WTC11 (cell line): Measurements from ENCODE around the gene CTNNBIP1. TPM values are rescaled to one million over a fixed set of nuclear protein-coding genes. Genes with fewer than 3 reads are reported as not detected.

Source experiments
- ATAC-seq: fragments of 200-7000 bp; cut with Tn5 transposase; 2 replicates; pipeline ENCODE4 v1.10.0; 2021; ENCODE audit warnings: mild to moderate bottlenecking, moderate library complexity
- CTCF ChIA-PET: fragments of 300-600 bp; sonication (Branson Sonifier 250); formaldehyde crosslinking; loops from one replicate; lab custom pipeline; 2021; ENCODE audit warnings: antibody characterized with exemption; lab: Charles Lee
- POLR2A ChIA-PET: fragments of 350-600 bp; sonication (Branson Sonifier 250); formaldehyde crosslinking; loops from one replicate; lab custom pipeline; 2021; ENCODE audit warnings: antibody characterized with exemption; lab: Charles Lee
- DNase-seq: peaks from one replicate; pipeline ENCODE4 v3.0.0; 2021; ENCODE audit warnings: low spot score
- H3K27ac Mint-ChIP-seq: 2 replicates; pipeline ENCODE4 v1.8.0; 2021; ENCODE audit warnings: mixed read lengths
- H3K27me3 Mint-ChIP-seq: 2 replicates; pipeline ENCODE4 v1.8.0; 2021; ENCODE audit warnings: low read depth, mild to moderate bottlenecking, moderate library complexity, mixed read lengths
- H3K36me3 Mint-ChIP-seq: 2 replicates; pipeline ENCODE4 v1.8.0; 2021; ENCODE audit warnings: mixed read lengths
- H3K4me1 Mint-ChIP-seq: 2 replicates; pipeline ENCODE4 v1.8.0; 2022; ENCODE audit warnings: mixed read lengths
- H3K4me3 Mint-ChIP-seq: 2 replicates; pipeline ENCODE4 v1.8.0; 2021; ENCODE audit warnings: mild to moderate bottlenecking, moderate library complexity, mixed read lengths
- H3K9me3 Mint-ChIP-seq: 2 replicates; pipeline ENCODE4 v1.8.0; 2021; ENCODE audit warnings: mixed read lengths
- CREB1 ChIP-seq: sonication (generic); formaldehyde crosslinking; IDR thresholded peaks from 2 replicates; pipeline ENCODE4 v1.8.0; 2023; ENCODE audit warnings: mild to moderate bottlenecking, missing genetic modification reagents
- IRF2 ChIP-seq: sonication (generic); formaldehyde crosslinking; IDR thresholded peaks from 2 replicates; pipeline ENCODE4 v1.8.0; 2022; ENCODE audit warnings: low read depth, missing genetic modification reagents, borderline replicate concordance
- JUN ChIP-seq: sonication (generic); formaldehyde crosslinking; IDR thresholded peaks from 2 replicates; pipeline ENCODE4 v1.8.0; 2023; ENCODE audit warnings: mild to moderate bottlenecking, missing genetic modification reagents
- NFYB ChIP-seq: sonication (generic); formaldehyde crosslinking; conservative IDR thresholded peaks from 2 replicates; pipeline ENCODE4 v1.8.0; 2022; ENCODE audit warnings: low read depth, missing genetic modification reagents
- NR2C2 ChIP-seq: sonication (generic); formaldehyde crosslinking; IDR thresholded peaks from 2 replicates; pipeline ENCODE4 v1.8.0; 2022; ENCODE audit warnings: mild to moderate bottlenecking, missing genetic modification reagents
- RELA ChIP-seq: sonication (generic); formaldehyde crosslinking; IDR thresholded peaks from 2 replicates; pipeline ENCODE4 v1.8.1; 2022; ENCODE audit warnings: missing genetic modification reagents, mild to moderate bottlenecking, borderline replicate concordance
- TEAD4 ChIP-seq: sonication (generic); formaldehyde crosslinking; IDR thresholded peaks from 2 replicates; pipeline ENCODE4 v1.8.0; 2022; ENCODE audit warnings: mild to moderate bottlenecking, missing genetic modification reagents
- TP53 ChIP-seq: sonication (generic); formaldehyde crosslinking; IDR thresholded peaks from 2 replicates; pipeline ENCODE4 v1.8.1; 2023; ENCODE audit warnings: mild to moderate bottlenecking, missing genetic modification reagents
- ZNF121 ChIP-seq: sonication (generic); formaldehyde crosslinking; IDR thresholded peaks from 2 replicates; pipeline ENCODE4 v1.8.0; 2023; ENCODE audit warnings: missing genetic modification reagents
- total RNA-seq: library from RNA; stranded (reverse); gene quantifications from 3 replicates; pipeline ENCODE4 v1.2.3, GENCODE V29; 2021
- TF ChIP-seq, protein P1 (sequence below): sonication (generic); formaldehyde crosslinking; IDR thresholded peaks from 2 replicates; pipeline ENCODE4 v1.8.1; 2022; ENCODE audit warnings: mild to moderate bottlenecking, missing genetic modification reagents, moderate library complexity, borderline replicate concordance
- TF ChIP-seq, protein P2 (sequence below): fragments of 250-450 bp; sonication (Bioruptor Pico); IDR thresholded peaks from 2 replicates; pipeline ENCODE4 v1.9.0; 2021; ENCODE audit warnings: mild to moderate bottlenecking, borderline replicate concordance
- TF ChIP-seq, protein P3 (sequence below): sonication (generic); formaldehyde crosslinking; IDR thresholded peaks from 2 replicates; pipeline ENCODE4 v1.8.0; 2023; ENCODE audit warnings: missing genetic modification reagents, mild to moderate bottlenecking, borderline replicate concordance
- TF ChIP-seq, protein P4 (sequence below): fragments of 250-450 bp; sonication (Bioruptor Pico); IDR thresholded peaks from 2 replicates; pipeline ENCODE4 v1.9.0; 2021; ENCODE audit warnings: mild to moderate bottlenecking
- TF ChIP-seq, protein P5 (sequence below): sonication (generic); formaldehyde crosslinking; IDR thresholded peaks from 2 replicates; pipeline ENCODE4 v1.8.0; 2023; ENCODE audit warnings: mild to moderate bottlenecking, missing genetic modification reagents

The CTNNBIP1 gene
- total RNA-seq, 1 experiment from 2014 or later = 58.2 TPM

DNA sequence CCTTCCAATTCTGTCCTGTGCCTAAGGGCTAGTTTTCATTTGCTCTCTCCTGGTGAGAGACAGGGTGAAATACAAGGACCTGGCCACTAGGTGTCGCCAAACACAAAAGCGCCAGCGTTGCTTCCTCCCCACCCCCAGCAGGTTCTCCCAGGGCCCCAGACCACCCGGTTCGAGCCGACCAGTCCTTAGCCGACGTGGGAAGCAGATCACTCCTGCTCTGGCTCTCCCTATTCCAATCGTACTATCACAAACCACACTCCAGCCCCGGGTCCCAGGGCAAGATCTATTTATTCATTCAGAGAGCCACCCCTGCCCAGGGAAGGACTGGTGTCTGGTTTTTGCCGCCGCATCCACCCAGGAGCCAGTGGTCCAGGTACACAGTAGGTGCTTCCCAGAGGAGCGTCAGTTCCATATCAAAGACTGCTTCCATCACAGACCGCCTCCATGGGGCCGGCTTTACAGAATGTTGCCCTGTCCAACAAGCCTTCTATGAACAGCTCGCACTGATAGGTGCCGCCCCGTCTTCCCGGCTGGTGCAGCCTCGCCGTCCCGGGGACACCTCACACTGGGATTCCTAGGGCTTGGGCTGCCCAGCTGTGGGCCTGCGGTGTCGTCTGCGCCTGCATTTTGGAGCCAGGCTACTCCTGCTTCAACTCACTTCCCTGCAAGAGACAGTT, 35.0 kb downstream of the CTNNBIP1 start (continued):
- no peak for TF ChIP-seq RELA (CRISPR knock-in tag)
- TF ChIP-seq, protein P1, sequence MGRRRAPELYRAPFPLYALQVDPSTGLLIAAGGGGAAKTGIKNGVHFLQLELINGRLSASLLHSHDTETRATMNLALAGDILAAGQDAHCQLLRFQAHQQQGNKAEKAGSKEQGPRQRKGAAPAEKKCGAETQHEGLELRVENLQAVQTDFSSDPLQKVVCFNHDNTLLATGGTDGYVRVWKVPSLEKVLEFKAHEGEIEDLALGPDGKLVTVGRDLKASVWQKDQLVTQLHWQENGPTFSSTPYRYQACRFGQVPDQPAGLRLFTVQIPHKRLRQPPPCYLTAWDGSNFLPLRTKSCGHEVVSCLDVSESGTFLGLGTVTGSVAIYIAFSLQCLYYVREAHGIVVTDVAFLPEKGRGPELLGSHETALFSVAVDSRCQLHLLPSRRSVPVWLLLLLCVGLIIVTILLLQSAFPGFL = no peak
- no peak for TF ChIP-seq NFYB
- TF ChIP-seq, all 79 proteins: peak for 2

DNA sequence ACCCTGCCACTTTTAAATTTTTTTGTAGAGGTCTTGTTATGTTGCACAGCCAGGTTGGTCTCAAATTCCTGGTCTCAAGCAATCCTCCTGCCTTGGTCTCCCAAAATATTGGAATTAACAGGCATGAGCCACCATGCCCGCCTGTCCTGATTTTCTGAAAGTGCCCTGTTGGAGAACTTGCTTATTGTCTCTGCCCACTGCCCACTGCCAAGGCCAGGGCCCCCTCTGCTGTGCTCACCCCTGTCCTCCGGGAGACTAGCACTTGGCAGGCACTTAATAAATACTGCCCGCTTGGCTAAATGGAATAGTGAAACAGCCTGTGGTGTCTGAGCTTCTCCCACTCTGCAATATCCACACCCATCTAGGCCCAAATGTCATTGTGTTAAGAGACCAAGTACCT, 35.7 kb downstream of the CTNNBIP1 start:
- TF ChIP-seq, protein P2, sequence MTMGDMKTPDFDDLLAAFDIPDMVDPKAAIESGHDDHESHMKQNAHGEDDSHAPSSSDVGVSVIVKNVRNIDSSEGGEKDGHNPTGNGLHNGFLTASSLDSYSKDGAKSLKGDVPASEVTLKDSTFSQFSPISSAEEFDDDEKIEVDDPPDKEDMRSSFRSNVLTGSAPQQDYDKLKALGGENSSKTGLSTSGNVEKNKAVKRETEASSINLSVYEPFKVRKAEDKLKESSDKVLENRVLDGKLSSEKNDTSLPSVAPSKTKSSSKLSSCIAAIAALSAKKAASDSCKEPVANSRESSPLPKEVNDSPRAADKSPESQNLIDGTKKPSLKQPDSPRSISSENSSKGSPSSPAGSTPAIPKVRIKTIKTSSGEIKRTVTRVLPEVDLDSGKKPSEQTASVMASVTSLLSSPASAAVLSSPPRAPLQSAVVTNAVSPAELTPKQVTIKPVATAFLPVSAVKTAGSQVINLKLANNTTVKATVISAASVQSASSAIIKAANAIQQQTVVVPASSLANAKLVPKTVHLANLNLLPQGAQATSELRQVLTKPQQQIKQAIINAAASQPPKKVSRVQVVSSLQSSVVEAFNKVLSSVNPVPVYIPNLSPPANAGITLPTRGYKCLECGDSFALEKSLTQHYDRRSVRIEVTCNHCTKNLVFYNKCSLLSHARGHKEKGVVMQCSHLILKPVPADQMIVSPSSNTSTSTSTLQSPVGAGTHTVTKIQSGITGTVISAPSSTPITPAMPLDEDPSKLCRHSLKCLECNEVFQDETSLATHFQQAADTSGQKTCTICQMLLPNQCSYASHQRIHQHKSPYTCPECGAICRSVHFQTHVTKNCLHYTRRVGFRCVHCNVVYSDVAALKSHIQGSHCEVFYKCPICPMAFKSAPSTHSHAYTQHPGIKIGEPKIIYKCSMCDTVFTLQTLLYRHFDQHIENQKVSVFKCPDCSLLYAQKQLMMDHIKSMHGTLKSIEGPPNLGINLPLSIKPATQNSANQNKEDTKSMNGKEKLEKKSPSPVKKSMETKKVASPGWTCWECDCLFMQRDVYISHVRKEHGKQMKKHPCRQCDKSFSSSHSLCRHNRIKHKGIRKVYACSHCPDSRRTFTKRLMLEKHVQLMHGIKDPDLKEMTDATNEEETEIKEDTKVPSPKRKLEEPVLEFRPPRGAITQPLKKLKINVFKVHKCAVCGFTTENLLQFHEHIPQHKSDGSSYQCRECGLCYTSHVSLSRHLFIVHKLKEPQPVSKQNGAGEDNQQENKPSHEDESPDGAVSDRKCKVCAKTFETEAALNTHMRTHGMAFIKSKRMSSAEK (CRISPR knock-in tag) = no peak
- TF ChIP-seq JUN (CRISPR knock-in tag) = no peak
- TF ChIP-seq, protein P3, sequence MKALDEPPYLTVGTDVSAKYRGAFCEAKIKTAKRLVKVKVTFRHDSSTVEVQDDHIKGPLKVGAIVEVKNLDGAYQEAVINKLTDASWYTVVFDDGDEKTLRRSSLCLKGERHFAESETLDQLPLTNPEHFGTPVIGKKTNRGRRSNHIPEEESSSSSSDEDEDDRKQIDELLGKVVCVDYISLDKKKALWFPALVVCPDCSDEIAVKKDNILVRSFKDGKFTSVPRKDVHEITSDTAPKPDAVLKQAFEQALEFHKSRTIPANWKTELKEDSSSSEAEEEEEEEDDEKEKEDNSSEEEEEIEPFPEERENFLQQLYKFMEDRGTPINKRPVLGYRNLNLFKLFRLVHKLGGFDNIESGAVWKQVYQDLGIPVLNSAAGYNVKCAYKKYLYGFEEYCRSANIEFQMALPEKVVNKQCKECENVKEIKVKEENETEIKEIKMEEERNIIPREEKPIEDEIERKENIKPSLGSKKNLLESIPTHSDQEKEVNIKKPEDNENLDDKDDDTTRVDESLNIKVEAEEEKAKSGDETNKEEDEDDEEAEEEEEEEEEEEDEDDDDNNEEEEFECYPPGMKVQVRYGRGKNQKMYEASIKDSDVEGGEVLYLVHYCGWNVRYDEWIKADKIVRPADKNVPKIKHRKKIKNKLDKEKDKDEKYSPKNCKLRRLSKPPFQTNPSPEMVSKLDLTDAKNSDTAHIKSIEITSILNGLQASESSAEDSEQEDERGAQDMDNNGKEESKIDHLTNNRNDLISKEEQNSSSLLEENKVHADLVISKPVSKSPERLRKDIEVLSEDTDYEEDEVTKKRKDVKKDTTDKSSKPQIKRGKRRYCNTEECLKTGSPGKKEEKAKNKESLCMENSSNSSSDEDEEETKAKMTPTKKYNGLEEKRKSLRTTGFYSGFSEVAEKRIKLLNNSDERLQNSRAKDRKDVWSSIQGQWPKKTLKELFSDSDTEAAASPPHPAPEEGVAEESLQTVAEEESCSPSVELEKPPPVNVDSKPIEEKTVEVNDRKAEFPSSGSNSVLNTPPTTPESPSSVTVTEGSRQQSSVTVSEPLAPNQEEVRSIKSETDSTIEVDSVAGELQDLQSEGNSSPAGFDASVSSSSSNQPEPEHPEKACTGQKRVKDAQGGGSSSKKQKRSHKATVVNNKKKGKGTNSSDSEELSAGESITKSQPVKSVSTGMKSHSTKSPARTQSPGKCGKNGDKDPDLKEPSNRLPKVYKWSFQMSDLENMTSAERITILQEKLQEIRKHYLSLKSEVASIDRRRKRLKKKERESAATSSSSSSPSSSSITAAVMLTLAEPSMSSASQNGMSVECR (CRISPR knock-in tag) = no peak
- no peak overlapping the region for H3K4me3 Mint-ChIP-seq
- DNase-seq (no peak), ATAC-seq (no peak)
- peak overlapping the region; percentile 79 for H3K27ac Mint-ChIP-seq
- POLR2A ChIA-PET = no interaction called here
- no peaks in the 10 kb centered on the region for H3K9me3 Mint-ChIP-seq
- no peaks in the 10 kb centered on the region for H3K36me3 Mint-ChIP-seq
- H3K27me3 Mint-ChIP-seq = no peaks in the 10 kb centered on the region
- CTCF ChIA-PET = no interaction called here
- peaks cover 10% of the 10 kb centered on the region for H3K4me1 Mint-ChIP-seq

DNA sequence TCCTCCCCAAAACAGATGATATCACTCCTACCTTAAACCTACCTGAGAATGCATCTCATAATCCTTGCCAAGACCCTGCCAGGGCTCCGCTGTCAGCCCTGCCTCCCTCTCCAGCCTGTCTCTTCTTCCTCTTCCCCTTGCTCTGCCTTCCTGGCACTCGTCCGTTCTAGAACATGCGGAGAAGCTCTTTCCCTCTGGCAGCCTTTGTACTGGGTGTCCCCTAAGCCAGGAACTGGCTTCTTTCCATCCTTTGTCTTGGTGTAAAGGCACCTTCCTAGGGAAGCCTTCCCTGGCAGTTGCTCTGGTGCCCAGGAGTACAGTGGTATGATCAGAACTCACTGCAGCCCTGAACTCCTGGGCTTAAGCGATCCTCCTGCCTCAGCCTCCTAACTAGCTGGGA, 36.1 kb downstream of the CTNNBIP1 start:
- CTCF ChIA-PET = no interaction called here
- Mint-ChIP-seq H3K36me3 (no peaks in the 10 kb centered on the region), H3K27me3 (no peaks in the 10 kb centered on the region), H3K9me3 (no peaks in the 10 kb centered on the region), H3K27ac (no peak overlapping the region; the same call in 1 of the 2 replicates), H3K4me1 (peaks cover 10% of the 10 kb centered on the region), H3K4me3 (no peak overlapping the region)
- ATAC-seq = no peak
- DNase-seq = no peak
- POLR2A ChIA-PET = no interaction called here
- TF ChIP-seq NR2C2 (CRISPR knock-in tag) = no peak
- TF ChIP-seq, protein P4, sequence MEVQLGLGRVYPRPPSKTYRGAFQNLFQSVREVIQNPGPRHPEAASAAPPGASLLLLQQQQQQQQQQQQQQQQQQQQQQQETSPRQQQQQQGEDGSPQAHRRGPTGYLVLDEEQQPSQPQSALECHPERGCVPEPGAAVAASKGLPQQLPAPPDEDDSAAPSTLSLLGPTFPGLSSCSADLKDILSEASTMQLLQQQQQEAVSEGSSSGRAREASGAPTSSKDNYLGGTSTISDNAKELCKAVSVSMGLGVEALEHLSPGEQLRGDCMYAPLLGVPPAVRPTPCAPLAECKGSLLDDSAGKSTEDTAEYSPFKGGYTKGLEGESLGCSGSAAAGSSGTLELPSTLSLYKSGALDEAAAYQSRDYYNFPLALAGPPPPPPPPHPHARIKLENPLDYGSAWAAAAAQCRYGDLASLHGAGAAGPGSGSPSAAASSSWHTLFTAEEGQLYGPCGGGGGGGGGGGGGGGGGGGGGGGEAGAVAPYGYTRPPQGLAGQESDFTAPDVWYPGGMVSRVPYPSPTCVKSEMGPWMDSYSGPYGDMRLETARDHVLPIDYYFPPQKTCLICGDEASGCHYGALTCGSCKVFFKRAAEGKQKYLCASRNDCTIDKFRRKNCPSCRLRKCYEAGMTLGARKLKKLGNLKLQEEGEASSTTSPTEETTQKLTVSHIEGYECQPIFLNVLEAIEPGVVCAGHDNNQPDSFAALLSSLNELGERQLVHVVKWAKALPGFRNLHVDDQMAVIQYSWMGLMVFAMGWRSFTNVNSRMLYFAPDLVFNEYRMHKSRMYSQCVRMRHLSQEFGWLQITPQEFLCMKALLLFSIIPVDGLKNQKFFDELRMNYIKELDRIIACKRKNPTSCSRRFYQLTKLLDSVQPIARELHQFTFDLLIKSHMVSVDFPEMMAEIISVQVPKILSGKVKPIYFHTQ (CRISPR knock-in tag) = no peak
- no peak for TF ChIP-seq CREB1
- TF ChIP-seq TP53 (CRISPR knock-in tag) = no peak
- TF ChIP-seq, protein P5, sequence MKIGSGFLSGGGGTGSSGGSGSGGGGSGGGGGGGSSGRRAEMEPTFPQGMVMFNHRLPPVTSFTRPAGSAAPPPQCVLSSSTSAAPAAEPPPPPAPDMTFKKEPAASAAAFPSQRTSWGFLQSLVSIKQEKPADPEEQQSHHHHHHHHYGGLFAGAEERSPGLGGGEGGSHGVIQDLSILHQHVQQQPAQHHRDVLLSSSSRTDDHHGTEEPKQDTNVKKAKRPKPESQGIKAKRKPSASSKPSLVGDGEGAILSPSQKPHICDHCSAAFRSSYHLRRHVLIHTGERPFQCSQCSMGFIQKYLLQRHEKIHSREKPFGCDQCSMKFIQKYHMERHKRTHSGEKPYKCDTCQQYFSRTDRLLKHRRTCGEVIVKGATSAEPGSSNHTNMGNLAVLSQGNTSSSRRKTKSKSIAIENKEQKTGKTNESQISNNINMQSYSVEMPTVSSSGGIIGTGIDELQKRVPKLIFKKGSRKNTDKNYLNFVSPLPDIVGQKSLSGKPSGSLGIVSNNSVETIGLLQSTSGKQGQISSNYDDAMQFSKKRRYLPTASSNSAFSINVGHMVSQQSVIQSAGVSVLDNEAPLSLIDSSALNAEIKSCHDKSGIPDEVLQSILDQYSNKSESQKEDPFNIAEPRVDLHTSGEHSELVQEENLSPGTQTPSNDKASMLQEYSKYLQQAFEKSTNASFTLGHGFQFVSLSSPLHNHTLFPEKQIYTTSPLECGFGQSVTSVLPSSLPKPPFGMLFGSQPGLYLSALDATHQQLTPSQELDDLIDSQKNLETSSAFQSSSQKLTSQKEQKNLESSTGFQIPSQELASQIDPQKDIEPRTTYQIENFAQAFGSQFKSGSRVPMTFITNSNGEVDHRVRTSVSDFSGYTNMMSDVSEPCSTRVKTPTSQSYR (CRISPR knock-in tag) = no peak
- no peak for TF ChIP-seq JUN (CRISPR knock-in tag)
- TF ChIP-seq ZNF121 (CRISPR knock-in tag) = no peak
- TF ChIP-seq TEAD4 (CRISPR knock-in tag) = no peak
- TF ChIP-seq IRF2 (CRISPR knock-in tag) = no peak
- TF ChIP-seq, protein P1 = no peak
